PC-9 (cell line): ENCODE results near the gene SYNM.

Source experiments
- EZH2 ChIP-seq: fragments of 200-600 bp; sonication (generic); IDR thresholded peaks from 2 replicates; pipeline ENCODE4 v1.8.0; 2017; ENCODE audit warnings: antibody characterized with exemption, low read depth
- TF ChIP-seq, protein P1 (sequence below): fragments of 200-600 bp; sonication (generic); conservative IDR thresholded peaks from 2 replicates; pipeline ENCODE4 v1.6.1; 2017; ENCODE audit warnings: mixed run types, antibody characterized with exemption, mild to moderate bottlenecking, moderate library complexity

GRCh38 chr15:99157456-99157855 is 52.6 kb downstream of the SYNM start:
- TF ChIP-seq, protein P1, sequence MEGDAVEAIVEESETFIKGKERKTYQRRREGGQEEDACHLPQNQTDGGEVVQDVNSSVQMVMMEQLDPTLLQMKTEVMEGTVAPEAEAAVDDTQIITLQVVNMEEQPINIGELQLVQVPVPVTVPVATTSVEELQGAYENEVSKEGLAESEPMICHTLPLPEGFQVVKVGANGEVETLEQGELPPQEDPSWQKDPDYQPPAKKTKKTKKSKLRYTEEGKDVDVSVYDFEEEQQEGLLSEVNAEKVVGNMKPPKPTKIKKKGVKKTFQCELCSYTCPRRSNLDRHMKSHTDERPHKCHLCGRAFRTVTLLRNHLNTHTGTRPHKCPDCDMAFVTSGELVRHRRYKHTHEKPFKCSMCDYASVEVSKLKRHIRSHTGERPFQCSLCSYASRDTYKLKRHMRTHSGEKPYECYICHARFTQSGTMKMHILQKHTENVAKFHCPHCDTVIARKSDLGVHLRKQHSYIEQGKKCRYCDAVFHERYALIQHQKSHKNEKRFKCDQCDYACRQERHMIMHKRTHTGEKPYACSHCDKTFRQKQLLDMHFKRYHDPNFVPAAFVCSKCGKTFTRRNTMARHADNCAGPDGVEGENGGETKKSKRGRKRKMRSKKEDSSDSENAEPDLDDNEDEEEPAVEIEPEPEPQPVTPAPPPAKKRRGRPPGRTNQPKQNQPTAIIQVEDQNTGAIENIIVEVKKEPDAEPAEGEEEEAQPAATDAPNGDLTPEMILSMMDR, result no peak
- no peak for TF ChIP-seq EZH2
